Choroid plexus epithelial cell (primary cell): Measurements from ENCODE around the gene TPR.
"Not testable (repeated sequence)": the region's sequence is repeated elsewhere in the genome, so short reads cannot be mapped to it uniquely, and the experiment has no call there.

Source experiments
- DNase-seq: peaks from one replicate; pipeline ENCODE4 v3.0.0-alpha.2; 2010; ENCODE audit warnings: low read depth
- H3K4me3 ChIP-seq: 2 replicates; pipeline ENCODE4 v1.5.1; 2011; ENCODE audit warnings: low read depth, mild to moderate bottlenecking, control low read depth, low read length, moderate library complexity
- TF ChIP-seq, protein P1 (sequence below): conservative IDR thresholded peaks from 2 replicates; pipeline ENCODE4 v1.5.1; 2011; ENCODE audit warnings: low read depth, mild to moderate bottlenecking, control low read depth, inconsistent platforms, low read length, moderate library complexity

The TPR gene

DNA sequence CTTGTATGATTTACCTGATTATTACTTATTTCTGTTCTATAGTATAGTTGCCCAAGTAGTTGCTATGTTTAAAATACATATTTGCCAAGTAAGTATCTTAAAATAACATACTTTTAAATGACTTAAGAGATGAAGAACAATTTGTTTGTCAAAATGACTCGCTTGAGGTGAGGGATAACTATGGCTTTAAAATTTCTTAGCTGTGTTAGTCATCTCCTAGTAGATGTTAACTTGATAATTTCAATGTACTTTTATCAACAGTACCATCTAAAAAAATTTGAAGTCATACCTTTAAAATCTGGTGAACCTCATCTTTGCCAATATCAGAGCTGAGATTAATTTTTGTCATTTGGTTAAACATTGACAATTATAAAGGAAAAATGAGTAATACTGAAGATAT lies 38.3 kb upstream of the TPR start:
- H3K4me3 ChIP-seq, result no peak overlapping the region
- no peak for DNase-seq
- TF ChIP-seq, protein P1, sequence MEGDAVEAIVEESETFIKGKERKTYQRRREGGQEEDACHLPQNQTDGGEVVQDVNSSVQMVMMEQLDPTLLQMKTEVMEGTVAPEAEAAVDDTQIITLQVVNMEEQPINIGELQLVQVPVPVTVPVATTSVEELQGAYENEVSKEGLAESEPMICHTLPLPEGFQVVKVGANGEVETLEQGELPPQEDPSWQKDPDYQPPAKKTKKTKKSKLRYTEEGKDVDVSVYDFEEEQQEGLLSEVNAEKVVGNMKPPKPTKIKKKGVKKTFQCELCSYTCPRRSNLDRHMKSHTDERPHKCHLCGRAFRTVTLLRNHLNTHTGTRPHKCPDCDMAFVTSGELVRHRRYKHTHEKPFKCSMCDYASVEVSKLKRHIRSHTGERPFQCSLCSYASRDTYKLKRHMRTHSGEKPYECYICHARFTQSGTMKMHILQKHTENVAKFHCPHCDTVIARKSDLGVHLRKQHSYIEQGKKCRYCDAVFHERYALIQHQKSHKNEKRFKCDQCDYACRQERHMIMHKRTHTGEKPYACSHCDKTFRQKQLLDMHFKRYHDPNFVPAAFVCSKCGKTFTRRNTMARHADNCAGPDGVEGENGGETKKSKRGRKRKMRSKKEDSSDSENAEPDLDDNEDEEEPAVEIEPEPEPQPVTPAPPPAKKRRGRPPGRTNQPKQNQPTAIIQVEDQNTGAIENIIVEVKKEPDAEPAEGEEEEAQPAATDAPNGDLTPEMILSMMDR, result no peak

GRCh38 chr1:186409091-186409490 lies 34.0 kb upstream of the TPR start:
- TF ChIP-seq, protein P1, result no peak
- DNase-seq, result peak; percentile 13

DNA sequence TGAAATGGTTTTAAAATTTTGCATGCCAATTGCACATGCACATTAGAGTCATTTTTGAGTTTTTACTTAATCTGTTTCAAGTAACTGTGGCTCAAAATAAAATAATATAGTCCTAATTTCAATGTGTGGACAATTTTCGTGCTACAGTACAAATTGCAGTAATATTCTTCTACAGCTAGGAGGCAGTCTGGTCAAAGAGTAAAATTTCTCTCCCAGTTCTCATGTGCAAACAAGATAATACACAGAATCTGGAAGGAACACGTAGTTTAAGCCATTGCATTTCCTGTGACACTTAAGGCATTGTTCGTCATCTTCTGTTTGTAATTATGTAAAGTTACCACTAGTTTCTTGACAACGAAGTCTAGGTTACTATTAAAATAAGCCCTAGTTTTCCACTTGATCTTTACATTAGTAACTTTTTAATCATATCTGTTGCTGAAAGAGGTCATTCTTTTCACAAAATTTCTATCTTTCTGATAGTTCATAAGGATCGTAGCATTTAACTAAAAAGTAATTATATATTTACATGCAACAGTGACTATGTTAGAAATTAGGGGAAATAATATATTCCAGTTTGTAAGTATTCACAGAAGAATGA lies 29.5 kb upstream of the TPR start:
- TF ChIP-seq, protein P1, result peak; percentile 69
- H3K4me3 ChIP-seq, result no peak overlapping the region
- DNase-seq, result peak; percentile 86

More at GRCh38 chr1:186409091-186409490, 34.0 kb upstream of the TPR start:
- no peak overlapping the region for H3K4me3 ChIP-seq

DNA sequence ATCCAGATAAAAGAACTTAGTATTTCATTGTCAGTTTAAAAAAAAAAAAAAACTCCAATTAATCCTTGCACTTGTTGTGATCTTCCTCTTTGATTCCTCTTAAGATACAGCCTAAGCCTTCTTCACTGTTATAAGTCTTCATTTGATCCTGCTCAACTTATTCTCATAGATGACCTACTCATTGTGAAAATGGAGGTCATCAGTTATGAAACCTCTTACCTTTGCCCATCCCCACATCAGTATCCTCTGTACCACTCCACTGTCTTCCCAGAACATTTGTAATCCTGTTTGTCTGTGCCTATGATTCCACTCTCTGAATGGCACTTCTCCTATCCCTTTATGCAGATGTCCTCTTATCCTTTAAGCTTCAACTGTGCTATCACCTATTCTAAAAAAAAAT lies 28.6 kb upstream of the TPR start:
- H3K4me3 ChIP-seq, result no peak overlapping the region
- TF ChIP-seq, protein P1, result no peak
- no peak for DNase-seq

DNA sequence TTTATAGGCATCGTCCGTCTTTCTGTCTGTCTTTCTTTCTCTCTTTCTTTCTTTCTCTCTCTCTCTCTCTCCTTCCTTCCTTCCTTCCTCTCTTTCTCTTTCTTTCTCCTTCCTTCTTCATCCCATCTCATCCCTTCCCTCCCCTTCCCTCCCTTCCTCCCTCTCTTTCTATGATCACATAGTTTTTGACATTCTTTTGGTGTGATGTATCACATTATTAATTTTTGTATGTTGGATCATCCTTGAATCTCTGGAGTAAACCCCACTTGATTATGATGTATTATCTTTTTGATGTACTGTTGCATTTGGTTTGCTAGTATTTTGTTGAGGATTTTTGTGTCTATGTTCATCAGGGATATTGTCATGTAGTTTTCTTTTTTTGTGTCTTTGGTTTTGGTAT lies 26.4 kb upstream of the TPR start:
- H3K4me3 ChIP-seq, DNase-seq: not testable (repeated sequence)

- not testable (repeated sequence) for H3K4me3 ChIP-seq, DNase-seq
Observed at GRCh38 chr1:186392711-186393110, 17.7 kb upstream of the TPR start.

DNA sequence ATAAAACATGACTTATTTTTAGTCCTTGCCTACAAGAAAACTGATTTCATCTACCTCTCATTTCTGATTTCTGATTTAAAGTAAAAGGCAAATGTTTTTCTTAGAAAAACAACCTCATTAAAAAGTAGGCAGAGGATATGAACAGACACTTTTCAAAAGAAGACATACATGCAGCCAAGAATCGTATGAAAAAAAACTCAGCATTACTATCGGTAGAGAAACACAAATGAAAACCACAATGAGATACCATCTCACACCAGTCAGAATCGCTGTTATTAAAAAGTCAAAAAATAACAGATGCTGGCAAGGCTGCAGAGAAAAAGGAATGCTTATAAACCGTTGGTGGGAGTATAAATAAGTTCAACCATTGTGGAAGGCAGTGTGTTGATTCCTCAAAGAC lies 16.8 kb upstream of the TPR start:
- TF ChIP-seq, protein P1, result no peak
- H3K4me3 ChIP-seq, result no peak overlapping the region
- no peak for DNase-seq

- no peak overlapping the region for H3K4me3 ChIP-seq
- TF ChIP-seq, protein P1, result no peak
- DNase-seq, result no peak
Observed at GRCh38 chr1:186390925-186391324, 15.9 kb upstream of the TPR start.
